Breast epithelium (tissue), 4 donors: Measurements from ENCODE around the gene DHX9. TPM values are rescaled to one million over a fixed set of nuclear protein-coding genes. Genes with fewer than 3 reads are reported as not detected.

Experiments used
- DNase-seq, 2 donors: peaks; one replicate each; pipeline ENCODE4 v3.0.0-alpha.2; 2019; ENCODE audit warnings: low spot score in 2 of 2
- H3K27ac ChIP-seq, 2 donors: fragments of 200-600 bp; sonication (generic) in 1 of 2; one replicate each; pipeline ENCODE4 v1.5.1; 2016 to 2019; ENCODE audit warnings: mild to moderate bottlenecking in 1 of 2
- H3K27me3 ChIP-seq, 2 donors: fragments of 200-600 bp; sonication (generic) in 1 of 2; one replicate each; pipeline versions ENCODE4 v1.5.1 to v1.6.0; 2017 to 2019; ENCODE audit warnings: control low read depth in 1 of 2, mild to moderate bottlenecking in 1 of 2
- H3K36me3 ChIP-seq: fragments of 200-600 bp; one replicate; pipeline ENCODE4 v1.5.1; 2019
- H3K4me1 ChIP-seq, 2 donors: fragments of 200-600 bp; sonication (generic); one replicate each; pipeline ENCODE4 v1.5.1; 2016 to 2019; ENCODE audit warnings: control low read depth in 1 of 2
- H3K4me3 ChIP-seq, 3 donors: fragments of 200-600 bp; sonication (generic); 1 replicate in 2 of 3; 2 replicates in 1 of 3; pipeline ENCODE4 v1.5.1; 2016 to 2019; ENCODE audit warnings: mild to moderate bottlenecking in 3 of 3, moderate library complexity in 2 of 3
- H3K9me3 ChIP-seq, 2 donors: fragments of 200-600 bp; sonication (generic) in 1 of 2; one replicate each; pipeline ENCODE4 v1.5.1; 2016 to 2019; ENCODE audit warnings: control low read depth in 1 of 2
- CTCF ChIP-seq, 3 donors: fragments of 450-650 bp; IDR thresholded peaks; one replicate each; pipeline ENCODE4 v1.5.1; 2016 to 2017; ENCODE audit warnings: antibody characterized with exemption in 3 of 3, mild to moderate bottlenecking in 3 of 3, moderate library complexity in 3 of 3
- POLR2A ChIP-seq: fragments of 450-650 bp; IDR thresholded peaks from one replicate; pipeline ENCODE4 v1.6.1; 2016; ENCODE audit warnings: antibody characterized with exemption, mild to moderate bottlenecking, moderate library complexity
- POLR2AphosphoS5 ChIP-seq, 3 donors: sonication (generic); formaldehyde crosslinking; IDR thresholded peaks; one replicate each; pipeline ENCODE4 v1.6.1; 2017; ENCODE audit warnings: antibody characterized with exemption in 3 of 3
- intact Hi-C: fragments of 100-400 bp; cut with DNase I; formaldehyde crosslinking; loops from one replicate; pipeline ENCODE4 v1.15.1; 2023; ENCODE audit warnings: low total_unique reads
- total RNA-seq, 3 donors: library from RNA; depleted of rRNA; stranded (reverse); fragments of >200 nt; gene quantifications; one replicate each; pipeline ENCODE4 v1.1.0, GENCODE V29; 2016

The DHX9 gene
- total RNA-seq, 3 donors from 2014 or later = 89.3 to 173 (median 134) TPM

- TF ChIP-seq POLR2AphosphoS5 (IDR thresholded peaks at IDR 0.05) (no peak), CTCF (IDR thresholded peaks at IDR 0.05) (no peak), POLR2A (no peak)
- no peak overlapping the region for H3K27ac ChIP-seq
- H3K27me3 ChIP-seq = no peaks in the 10 kb centered on the region
- no peak for DNase-seq
- H3K4me3 ChIP-seq = no peak overlapping the region
- no peaks in the 10 kb centered on the region for H3K9me3 ChIP-seq
- intact Hi-C loops = no loop called here
- H3K4me1 ChIP-seq = no peaks in the 10 kb centered on the region
- no peaks in the 10 kb centered on the region for H3K36me3 ChIP-seq
Measured at GRCh38 chr1:182848736-182849135, 9.6 kb downstream of the DHX9 start.

- Histone ChIP-seq H3K4me3 (no peak overlapping the region), H3K4me1 (no peaks in the 10 kb centered on the region), H3K27me3 (no peaks in the 10 kb centered on the region), H3K36me3 (no peaks in the 10 kb centered on the region), H3K27ac (no peak overlapping the region), H3K9me3 (no peaks in the 10 kb centered on the region)
- intact Hi-C loops = no loop called here
- DNase-seq = no peak
- TF ChIP-seq CTCF (IDR thresholded peaks at IDR 0.05) = no peak
- no peak for TF ChIP-seq POLR2A
- TF ChIP-seq POLR2AphosphoS5 (IDR thresholded peaks at IDR 0.05) = no peak
Measured at GRCh38 chr1:182850319-182850718, 11.2 kb downstream of the DHX9 start.

DNA sequence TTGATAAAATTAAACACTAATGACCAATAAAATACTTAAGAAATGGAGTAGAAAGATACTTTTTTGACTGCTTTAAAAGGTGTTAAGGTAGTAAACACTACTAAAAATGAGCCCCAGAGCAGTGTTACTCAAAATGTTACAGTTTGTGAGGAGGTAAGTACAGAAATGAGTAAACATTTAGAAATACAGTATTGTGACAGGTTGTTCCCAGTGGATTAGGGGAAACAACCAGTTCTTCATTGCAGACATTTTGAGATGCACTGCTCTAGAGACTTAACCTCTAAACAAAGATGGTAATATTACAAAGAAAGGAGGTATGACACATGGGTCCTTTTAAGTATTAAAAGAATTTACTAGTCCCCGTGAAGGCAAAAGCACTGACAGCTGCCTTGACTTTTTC, 12.7 kb downstream of the DHX9 start:
- no peaks in the 10 kb centered on the region for H3K27me3 ChIP-seq
- intact Hi-C loops = no loop called here
- H3K9me3 ChIP-seq = no peaks in the 10 kb centered on the region
- no peak overlapping the region for H3K4me3 ChIP-seq
- DNase-seq = no peak
- TF ChIP-seq CTCF (IDR thresholded peaks at IDR 0.05) (no peak), POLR2A (no peak), POLR2AphosphoS5 (IDR thresholded peaks at IDR 0.05) (no peak)
- H3K36me3 ChIP-seq = no peaks in the 10 kb centered on the region
- no peak overlapping the region for H3K27ac ChIP-seq
- H3K4me1 ChIP-seq = no peaks in the 10 kb centered on the region

DNA sequence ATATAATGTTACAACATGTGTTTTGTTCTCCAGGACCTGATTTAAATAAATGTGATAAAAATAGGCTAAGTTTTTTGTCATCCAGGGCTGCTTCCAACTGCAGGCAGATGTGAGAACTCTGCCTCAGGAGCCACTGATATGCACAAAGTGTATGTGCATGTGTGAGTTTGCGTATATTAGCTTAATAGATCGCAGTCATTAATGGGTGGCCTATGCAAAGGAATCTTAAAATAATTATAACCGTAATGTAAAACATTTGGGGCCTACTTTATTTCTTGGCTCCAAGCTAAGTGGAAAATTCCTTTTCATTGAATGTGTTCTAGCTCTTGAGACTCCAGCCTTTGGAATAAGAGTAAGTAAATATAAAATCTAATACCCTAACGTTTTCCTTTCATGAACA, 16.8 kb downstream of the DHX9 start:
- TF ChIP-seq POLR2A = no peak
- no peak for TF ChIP-seq CTCF (IDR thresholded peaks at IDR 0.05)
- no peak for TF ChIP-seq POLR2AphosphoS5 (IDR thresholded peaks at IDR 0.05)
- no peaks in the 10 kb centered on the region for H3K27me3 ChIP-seq
- peaks cover 8% of the 10 kb centered on the region for H3K36me3 ChIP-seq
- H3K27ac ChIP-seq = no peak overlapping the region
- H3K4me1 ChIP-seq = no peaks in the 10 kb centered on the region
- intact Hi-C loops = no loop called here
- no peak for DNase-seq
- no peak overlapping the region for H3K4me3 ChIP-seq
- no peaks in the 10 kb centered on the region for H3K9me3 ChIP-seq

GRCh38 chr1:182857212-182857611, 18.1 kb downstream of the DHX9 start:
- Histone ChIP-seq H3K9me3 (no peaks in the 10 kb centered on the region), H3K4me3 (no peak overlapping the region), H3K27ac (no peak overlapping the region), H3K27me3 (no peaks in the 10 kb centered on the region), H3K4me1 (no peaks in the 10 kb centered on the region), H3K36me3 (peaks cover 8% of the 10 kb centered on the region)
- no peak for TF ChIP-seq POLR2AphosphoS5 (IDR thresholded peaks at IDR 0.05)
- TF ChIP-seq POLR2A = no peak
- TF ChIP-seq CTCF (IDR thresholded peaks at IDR 0.05) = no peak
- intact Hi-C loops = no loop called here
- DNase-seq = no peak
